ENCODE data around the gene RPS26.
"Not testable (repeated sequence)": the region's sequence is repeated elsewhere in the genome, so short reads cannot be mapped to it uniquely, and the experiment has no call there.

The RPS26 gene

GRCh38 chr12:56001487-56002100 lies 40.1 kb upstream of the RPS26 start:
- no peaks in the 10 kb centered on the region; the same call in 1 of the 2 replicates for H3K9me3 ChIP-seq (ENCODE audit: insufficient read depth, low read length)
- peaks cover 28% of the 10 kb centered on the region for H3K36me3 ChIP-seq (ENCODE audit: insufficient read depth, insufficient read length, low read length)
- H3K9ac ChIP-seq (ENCODE audit: insufficient read length, low read depth): no peak overlapping the region
- H3K4me3 ChIP-seq (ENCODE audit: insufficient read length, low read depth): no peak overlapping the region
- DNase-seq (ENCODE audit: low read depth, low spot score): no peak
- H3K4me1 ChIP-seq (ENCODE audit: insufficient read depth, insufficient read length): peaks cover 3% of the 10 kb centered on the region
- H3K27me3 ChIP-seq (ENCODE audit: insufficient read depth, insufficient read length): no peaks in the 10 kb centered on the region
- no peak for TF ChIP-seq ZNF274 (IDR thresholded peaks at IDR 0.05; ENCODE audit: low read depth, low read length)
- no peak for TF ChIP-seq SUZ12 (IDR thresholded peaks at IDR 0.05; ENCODE audit: extremely low read depth, insufficient read depth, insufficient read length)
- no peak for TF ChIP-seq YY1 (IDR thresholded peaks at IDR 0.05; ENCODE audit: insufficient read depth, insufficient read length)

GRCh38 chr12:56003376-56003775 lies 38.3 kb upstream of the RPS26 start:
- not testable (repeated sequence) for H3K9me3 ChIP-seq (ENCODE audit: insufficient read depth, low read length); H3K27me3 ChIP-seq (ENCODE audit: insufficient read depth, insufficient read length); H3K4me1 ChIP-seq (ENCODE audit: insufficient read depth, insufficient read length); H3K9ac ChIP-seq (ENCODE audit: insufficient read length, low read depth); H3K4me3 ChIP-seq (ENCODE audit: insufficient read length, low read depth); DNase-seq (ENCODE audit: low read depth, low spot score)
- H3K36me3 ChIP-seq (ENCODE audit: insufficient read depth, insufficient read length, low read length): peaks cover 28% of the 10 kb centered on the region

GRCh38 chr12:56004211-56004610 lies 37.5 kb upstream of the RPS26 start:
- H3K4me1 ChIP-seq (ENCODE audit: insufficient read depth, insufficient read length): no peaks in the 10 kb centered on the region
- no peaks in the 10 kb centered on the region; the same call in 1 of the 2 replicates for H3K9me3 ChIP-seq (ENCODE audit: insufficient read depth, low read length)
- no peaks in the 10 kb centered on the region for H3K27me3 ChIP-seq (ENCODE audit: insufficient read depth, insufficient read length)
- TF ChIP-seq SUZ12 (IDR thresholded peaks at IDR 0.05; ENCODE audit: extremely low read depth, insufficient read depth, insufficient read length) (no peak), ZNF274 (IDR thresholded peaks at IDR 0.05; ENCODE audit: low read depth, low read length) (no peak), YY1 (IDR thresholded peaks at IDR 0.05; ENCODE audit: insufficient read depth, insufficient read length) (no peak)
- H3K4me3 ChIP-seq (ENCODE audit: insufficient read length, low read depth): no peak overlapping the region
- no peak overlapping the region for H3K9ac ChIP-seq (ENCODE audit: insufficient read length, low read depth)
- no peak for DNase-seq (ENCODE audit: low read depth, low spot score)
- peaks cover 28% of the 10 kb centered on the region for H3K36me3 ChIP-seq (ENCODE audit: insufficient read depth, insufficient read length, low read length)

GRCh38 chr12:56007564-56008559 lies 33.9 kb upstream of the RPS26 start:
- TF ChIP-seq YY1 (IDR thresholded peaks at IDR 0.05; ENCODE audit: insufficient read depth, insufficient read length) (no peak), SUZ12 (IDR thresholded peaks at IDR 0.05; ENCODE audit: extremely low read depth, insufficient read depth, insufficient read length) (no peak), ZNF274 (IDR thresholded peaks at IDR 0.05; ENCODE audit: low read depth, low read length) (no peak)
- H3K36me3 ChIP-seq (ENCODE audit: insufficient read depth, insufficient read length, low read length): peaks cover 16% of the 10 kb centered on the region
- no peaks in the 10 kb centered on the region for H3K4me1 ChIP-seq (ENCODE audit: insufficient read depth, insufficient read length)
- H3K9me3 ChIP-seq (ENCODE audit: insufficient read depth, low read length): no peaks in the 10 kb centered on the region
- H3K4me3 ChIP-seq (ENCODE audit: insufficient read length, low read depth): peak overlapping the region; percentile 72
- peak overlapping the region; percentile 89 for H3K9ac ChIP-seq (ENCODE audit: insufficient read length, low read depth)
- H3K27me3 ChIP-seq (ENCODE audit: insufficient read depth, insufficient read length): no peaks in the 10 kb centered on the region
- DNase-seq (ENCODE audit: low read depth, low spot score): no peak

- H3K36me3 ChIP-seq (ENCODE audit: insufficient read depth, insufficient read length, low read length): no peaks in the 10 kb centered on the region
- no peak for DNase-seq (ENCODE audit: low read depth, low spot score)
- no peaks in the 10 kb centered on the region for H3K27me3 ChIP-seq (ENCODE audit: insufficient read depth, insufficient read length)
- H3K9ac ChIP-seq (ENCODE audit: insufficient read length, low read depth): no peak overlapping the region
- TF ChIP-seq YY1 (IDR thresholded peaks at IDR 0.05; ENCODE audit: insufficient read depth, insufficient read length): no peak
- no peak for TF ChIP-seq ZNF274 (IDR thresholded peaks at IDR 0.05; ENCODE audit: low read depth, low read length)
- TF ChIP-seq SUZ12 (IDR thresholded peaks at IDR 0.05; ENCODE audit: extremely low read depth, insufficient read depth, insufficient read length): no peak
- no peaks in the 10 kb centered on the region for H3K4me1 ChIP-seq (ENCODE audit: insufficient read depth, insufficient read length)
- no peak overlapping the region for H3K4me3 ChIP-seq (ENCODE audit: insufficient read length, low read depth)
- H3K9me3 ChIP-seq (ENCODE audit: insufficient read depth, low read length): no peaks in the 10 kb centered on the region
Observed at GRCh38 chr12:56010111-56010570, 31.6 kb upstream of the RPS26 start.

GRCh38 chr12:56011509-56012090 lies 30.1 kb upstream of the RPS26 start:
- Histone ChIP-seq H3K9me3 (ENCODE audit: insufficient read depth, low read length) (no peaks in the 10 kb centered on the region), H3K27me3 (ENCODE audit: insufficient read depth, insufficient read length) (no peaks in the 10 kb centered on the region), H3K4me1 (ENCODE audit: insufficient read depth, insufficient read length) (no peaks in the 10 kb centered on the region), H3K9ac (ENCODE audit: insufficient read length, low read depth) (no peak overlapping the region), H3K4me3 (ENCODE audit: insufficient read length, low read depth) (no peak overlapping the region), H3K36me3 (ENCODE audit: insufficient read depth, insufficient read length, low read length) (no peaks in the 10 kb centered on the region)
- no peak for DNase-seq (ENCODE audit: low read depth, low spot score)
- TF ChIP-seq ZNF274 (IDR thresholded peaks at IDR 0.05; ENCODE audit: low read depth, low read length): no peak

GRCh38 chr12:56013482-56013881 lies 28.2 kb upstream of the RPS26 start:
- no peak overlapping the region for H3K9ac ChIP-seq (ENCODE audit: insufficient read length, low read depth)
- H3K4me3 ChIP-seq (ENCODE audit: insufficient read length, low read depth): no peak overlapping the region
- DNase-seq (ENCODE audit: low read depth, low spot score): no peak
- no peaks in the 10 kb centered on the region for H3K9me3 ChIP-seq (ENCODE audit: insufficient read depth, low read length)
- H3K36me3 ChIP-seq (ENCODE audit: insufficient read depth, insufficient read length, low read length): no peaks in the 10 kb centered on the region
- TF ChIP-seq SUZ12 (IDR thresholded peaks at IDR 0.05; ENCODE audit: extremely low read depth, insufficient read depth, insufficient read length) (no peak), YY1 (IDR thresholded peaks at IDR 0.05; ENCODE audit: insufficient read depth, insufficient read length) (no peak), ZNF274 (IDR thresholded peaks at IDR 0.05; ENCODE audit: low read depth, low read length) (no peak)
- no peaks in the 10 kb centered on the region for H3K27me3 ChIP-seq (ENCODE audit: insufficient read depth, insufficient read length)
- H3K4me1 ChIP-seq (ENCODE audit: insufficient read depth, insufficient read length): no peaks in the 10 kb centered on the region
